ENCODE measurements around the gene CLINT1. TPM values are rescaled to one million over a fixed set of nuclear protein-coding genes. Genes with fewer than 3 reads are reported as not detected.

Gene CLINT1
- polyA plus RNA-seq, 3 donors: 67.4 to 100 (median 71.9) TPM

DNA sequence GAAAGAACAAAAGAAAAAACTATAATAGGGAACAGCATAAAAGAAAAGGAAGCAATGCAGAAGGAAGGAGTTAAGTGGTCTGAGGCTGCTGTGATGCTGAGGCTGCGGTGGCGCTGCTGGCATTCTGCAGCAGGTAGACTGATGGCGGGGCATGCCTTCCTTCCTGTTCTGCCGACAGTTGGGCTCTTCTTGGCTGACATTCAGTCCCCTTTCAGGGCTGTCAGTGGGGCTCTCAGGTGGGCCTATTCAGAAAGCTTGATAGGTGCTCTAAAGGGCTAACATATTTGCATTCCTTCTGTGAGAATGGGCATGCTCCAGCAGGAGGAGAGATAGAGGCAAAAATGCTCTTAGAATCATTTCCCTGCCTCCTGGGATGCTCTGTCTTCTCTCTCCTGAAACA lies 5.1 kb upstream of the CLINT1 start:
- DNase-seq: no peak
- Mint-ChIP-seq H3K27ac (no peak overlapping the region), H3K4me3 (no peak overlapping the region), H3K27me3 (ENCODE audit: low read depth in 3 of 3) (peaks cover 0 to 2% (median 0%) of the 10 kb centered on the region in 3 donors), H3K9me3 (peaks cover 0 to 2% (median 0%) of the 10 kb centered on the region in 7 donors), H3K36me3 (no peaks in the 10 kb centered on the region), H3K4me1 (peaks cover 15% of the 10 kb centered on the region)
- Histone ChIP-seq H3K27me3 (ENCODE audit: control insufficient read depth in 2 of 2, insufficient read depth in 2 of 2, low read length in 2 of 2) (no peaks in the 10 kb centered on the region), H3K9me3 (replicated peaks in 1 of 2; ENCODE audit: control insufficient read depth in 1 of 2, insufficient read depth in 1 of 2, low read length in 2 of 2) (no peaks in the 10 kb centered on the region), H3K79me2 (ENCODE audit: insufficient read depth, low read length) (no peaks in the 10 kb centered on the region), H3K9ac (ENCODE audit: insufficient read depth, low read length, poor library complexity, severe bottlenecking) (no peak overlapping the region), H3K4me1 (ENCODE audit: control insufficient read depth in 1 of 2, insufficient read depth in 2 of 2, low read length in 2 of 2) (peaks cover 2 to 3% of the 10 kb centered on the region in 2 donors), H2AFZ (ENCODE audit: insufficient read depth, low read depth, low read length, poor library complexity, severe bottlenecking) (no peak overlapping the region), H3K36me3 (replicated peaks in 1 of 2; ENCODE audit: control insufficient read depth in 1 of 2, insufficient read depth in 2 of 2, low read length in 2 of 2) (no peaks in the 10 kb centered on the region), H3K4me2 (replicated peaks; ENCODE audit: extremely low read depth, low read length, poor library complexity, severe bottlenecking) (no peak overlapping the region), H3K27ac (ENCODE audit: low read depth in 1 of 2, low read length in 2 of 2) (no peak overlapping the region), H3K4me3 (replicated peaks in 1 of 3; ENCODE audit: low read depth in 2 of 3, low read length in 3 of 3) (no peak overlapping the region), H4K20me1 (ENCODE audit: insufficient read depth, low read length) (no peaks in the 10 kb centered on the region)
- intact Hi-C loops (cut with micrococcal nuclease): no loop called here
- 2% methylated on average over 4 of the region's 4 CpGs for WGBS (ENCODE audit: insufficient coverage)
- TF ChIP-seq, protein P1, sequence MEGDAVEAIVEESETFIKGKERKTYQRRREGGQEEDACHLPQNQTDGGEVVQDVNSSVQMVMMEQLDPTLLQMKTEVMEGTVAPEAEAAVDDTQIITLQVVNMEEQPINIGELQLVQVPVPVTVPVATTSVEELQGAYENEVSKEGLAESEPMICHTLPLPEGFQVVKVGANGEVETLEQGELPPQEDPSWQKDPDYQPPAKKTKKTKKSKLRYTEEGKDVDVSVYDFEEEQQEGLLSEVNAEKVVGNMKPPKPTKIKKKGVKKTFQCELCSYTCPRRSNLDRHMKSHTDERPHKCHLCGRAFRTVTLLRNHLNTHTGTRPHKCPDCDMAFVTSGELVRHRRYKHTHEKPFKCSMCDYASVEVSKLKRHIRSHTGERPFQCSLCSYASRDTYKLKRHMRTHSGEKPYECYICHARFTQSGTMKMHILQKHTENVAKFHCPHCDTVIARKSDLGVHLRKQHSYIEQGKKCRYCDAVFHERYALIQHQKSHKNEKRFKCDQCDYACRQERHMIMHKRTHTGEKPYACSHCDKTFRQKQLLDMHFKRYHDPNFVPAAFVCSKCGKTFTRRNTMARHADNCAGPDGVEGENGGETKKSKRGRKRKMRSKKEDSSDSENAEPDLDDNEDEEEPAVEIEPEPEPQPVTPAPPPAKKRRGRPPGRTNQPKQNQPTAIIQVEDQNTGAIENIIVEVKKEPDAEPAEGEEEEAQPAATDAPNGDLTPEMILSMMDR (IDR thresholded peaks at IDR 0.05): no peak

DNA sequence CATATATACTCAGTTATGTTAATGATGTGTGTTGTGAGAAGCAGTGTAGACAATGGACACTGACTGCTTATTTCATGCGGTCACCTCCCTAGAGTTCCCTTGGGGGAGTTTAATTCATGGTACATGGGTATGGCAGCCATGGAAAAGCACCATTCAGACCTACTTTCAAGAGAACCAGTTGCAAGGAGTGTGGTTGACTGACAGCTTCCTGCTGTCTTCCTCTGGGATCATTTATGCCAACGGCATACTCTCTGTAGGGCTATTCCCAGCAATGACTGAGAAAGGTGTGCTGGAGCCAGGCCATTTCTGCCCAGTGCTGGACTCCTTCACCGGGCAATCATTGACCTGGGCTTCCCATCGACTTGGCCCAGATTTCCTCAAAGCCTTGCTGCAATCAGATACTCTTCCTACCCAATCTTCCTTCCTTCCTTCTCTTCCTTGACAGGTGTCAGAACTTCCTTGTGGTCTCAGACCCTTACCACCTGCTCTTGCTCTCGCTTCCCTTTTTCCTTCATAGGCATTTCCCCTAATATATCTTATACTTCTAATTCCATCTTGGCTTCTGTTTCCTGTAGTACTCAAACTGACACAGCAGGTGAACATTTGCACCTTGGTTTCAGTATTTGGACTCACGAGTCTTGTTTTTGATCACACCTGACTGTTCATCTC lies 3.4 kb upstream of the CLINT1 start:
- H3K4me2 ChIP-seq (replicated peaks; ENCODE audit: extremely low read depth, low read length, poor library complexity, severe bottlenecking): no peak overlapping the region
- H3K9ac ChIP-seq (ENCODE audit: insufficient read depth, low read length, poor library complexity, severe bottlenecking): no peak overlapping the region
- no peaks in the 10 kb centered on the region for H3K27me3 ChIP-seq (ENCODE audit: control insufficient read depth in 2 of 2, insufficient read depth in 2 of 2, low read length in 2 of 2)
- H3K4me3 ChIP-seq (replicated peaks in 1 of 3; ENCODE audit: low read depth in 2 of 3, low read length in 3 of 3): no peak overlapping the region
- TF ChIP-seq, protein P1 (IDR thresholded peaks at IDR 0.05): no peak
- peaks cover 17% of the 10 kb centered on the region for H3K79me2 ChIP-seq (ENCODE audit: insufficient read depth, low read length)
- peaks cover 13% of the 10 kb centered on the region for H3K4me1 Mint-ChIP-seq
- no peak for DNase-seq
- H3K4me1 ChIP-seq (ENCODE audit: control insufficient read depth in 1 of 2, insufficient read depth in 2 of 2, low read length in 2 of 2): peaks cover 6 to 16% of the 10 kb centered on the region in 2 donors
- H3K27me3 Mint-ChIP-seq (ENCODE audit: low read depth in 3 of 3): peaks cover 0 to 2% (median 0%) of the 10 kb centered on the region in 3 donors
- peak overlapping the region in 1 of 2 donors; percentile 14 for H3K4me3 Mint-ChIP-seq
- intact Hi-C loops (cut with micrococcal nuclease): no loop called here
- H3K36me3 Mint-ChIP-seq: no peaks in the 10 kb centered on the region
- H2AFZ ChIP-seq (ENCODE audit: insufficient read depth, low read depth, low read length, poor library complexity, severe bottlenecking): no peak overlapping the region
- H3K9me3 ChIP-seq (replicated peaks in 1 of 2; ENCODE audit: control insufficient read depth in 1 of 2, insufficient read depth in 1 of 2, low read length in 2 of 2): no peaks in the 10 kb centered on the region
- no peak overlapping the region for H3K27ac ChIP-seq (ENCODE audit: low read depth in 1 of 2, low read length in 2 of 2)
- peaks cover 0 to 4% (median 0%) of the 10 kb centered on the region in 7 donors for H3K9me3 Mint-ChIP-seq
- no peak overlapping the region for H3K27ac Mint-ChIP-seq
- H4K20me1 ChIP-seq (ENCODE audit: insufficient read depth, low read length): peaks cover 8% of the 10 kb centered on the region
- 39% methylated on average over 4 of the region's 6 CpGs for WGBS (ENCODE audit: insufficient coverage)
- H3K36me3 ChIP-seq (replicated peaks in 1 of 2; ENCODE audit: control insufficient read depth in 1 of 2, insufficient read depth in 2 of 2, low read length in 2 of 2): no peaks in the 10 kb centered on the region

All from CD14-positive monocyte (primary cell).